ENCODE results near the gene ABLIM2.

The ABLIM2 gene

DNA sequence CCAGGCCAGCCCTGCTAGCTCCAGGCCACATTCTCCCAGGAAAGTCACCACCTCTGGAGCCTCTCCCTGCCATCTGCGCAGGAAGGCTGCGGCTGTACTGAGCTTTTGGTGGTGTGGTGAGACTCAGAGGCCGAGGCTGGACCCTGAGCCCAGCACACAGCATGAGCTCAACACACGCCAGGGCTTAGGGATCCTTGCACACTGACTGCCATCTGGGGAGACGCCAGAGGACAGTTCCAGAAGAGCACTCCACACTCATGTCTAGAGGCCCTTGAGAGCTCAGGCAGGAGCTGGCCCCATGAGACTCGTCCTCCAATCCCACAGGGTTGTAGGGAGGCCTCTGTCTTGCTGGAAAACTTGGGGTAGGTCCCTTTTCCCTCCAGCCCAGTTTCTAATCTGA is 40.6 kb downstream of the ABLIM2 start:
- no peak for DNase-seq

DNA sequence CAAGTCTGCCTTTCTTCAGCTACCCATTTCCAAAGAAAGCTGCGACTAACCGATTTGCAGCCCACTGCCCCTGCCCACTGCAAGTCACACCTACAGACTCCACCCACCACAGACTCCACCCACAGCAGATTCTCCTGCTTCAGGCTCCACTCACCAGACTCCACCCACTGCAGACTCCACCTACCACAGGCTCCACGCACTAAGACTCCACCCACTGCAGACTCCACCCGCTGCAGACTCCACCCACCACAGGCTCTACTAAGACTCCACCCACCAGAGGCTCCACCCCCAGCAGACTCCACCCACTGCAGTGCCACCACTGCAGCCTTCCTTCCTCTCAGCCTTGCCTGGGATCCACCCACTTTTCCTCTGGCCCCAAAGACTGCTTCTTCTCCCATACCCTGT is 41.3 kb downstream of the ABLIM2 start:
- peak; percentile 50 for DNase-seq

DNA sequence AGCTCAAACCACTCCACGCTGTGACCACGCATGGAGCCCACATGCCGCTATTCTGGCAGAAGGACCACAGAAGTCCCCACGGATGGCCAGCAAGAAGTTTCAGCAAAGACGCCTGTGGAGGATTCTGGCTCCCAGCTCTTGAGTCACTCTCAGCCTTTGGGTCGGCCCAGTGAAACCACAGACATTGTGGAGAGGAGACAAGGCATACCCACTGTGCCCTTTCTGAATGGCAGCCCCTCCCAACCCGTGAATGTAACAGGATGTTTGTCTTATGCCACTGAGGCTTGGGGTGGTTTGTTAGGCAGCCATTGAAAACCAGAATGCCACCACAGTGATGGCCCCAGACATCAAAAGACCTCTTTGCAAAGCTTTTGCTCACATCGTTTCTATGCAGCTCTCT is 42.7 kb downstream of the ABLIM2 start:
- no peak for DNase-seq

DNA sequence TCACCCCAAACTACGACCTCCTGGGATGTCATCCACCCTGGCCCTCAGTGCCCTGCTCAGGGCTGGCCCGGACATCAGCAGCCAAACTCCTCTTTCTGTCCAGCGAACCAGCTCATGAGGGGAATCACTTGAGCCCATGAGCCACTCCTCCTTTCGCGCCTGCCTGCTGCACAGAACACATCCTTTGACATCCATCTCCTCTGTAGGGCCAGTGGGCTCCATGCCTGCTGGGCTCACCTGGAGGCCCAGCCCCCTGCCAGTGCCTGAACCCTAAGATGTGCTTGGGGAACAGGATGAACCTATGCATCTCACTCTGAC is 43.5 kb downstream of the ABLIM2 start:
- no peak for DNase-seq

DNA sequence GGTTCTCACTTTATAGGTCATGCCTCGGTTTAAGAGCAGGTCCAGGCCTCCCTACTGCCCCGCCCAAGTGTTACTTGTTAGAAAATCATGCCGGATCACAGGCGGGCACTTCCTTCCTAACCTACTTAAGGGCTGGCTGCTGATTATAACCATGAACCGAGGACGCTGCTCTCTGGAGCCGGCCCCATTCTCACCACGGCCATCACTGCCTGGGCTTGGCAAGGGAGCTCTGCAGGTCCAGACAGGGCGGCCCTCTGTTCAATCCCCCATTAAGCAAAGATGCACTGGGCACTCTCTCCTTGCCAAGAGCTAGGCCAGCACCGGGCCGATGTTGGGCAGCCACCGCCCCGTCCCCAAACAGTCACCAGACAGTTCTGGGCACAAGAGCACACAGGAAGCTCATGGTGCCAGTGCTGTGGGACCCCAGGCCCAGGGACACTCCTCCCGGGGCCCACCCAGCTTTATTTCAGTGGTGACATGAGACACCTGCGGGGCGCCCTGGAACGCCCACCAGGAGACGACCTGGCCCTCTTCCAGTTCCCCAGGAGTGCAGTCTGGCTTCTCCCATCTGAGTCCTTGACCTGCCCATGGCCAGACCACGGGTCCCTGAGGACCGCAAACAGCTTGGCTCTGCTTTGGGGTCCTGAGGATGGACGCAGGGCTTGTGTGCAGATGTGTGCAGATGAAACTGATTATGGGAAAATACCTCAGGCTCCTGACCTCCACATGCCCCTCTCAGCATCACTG is 44.0 kb downstream of the ABLIM2 start:
- no peak for DNase-seq

DNA sequence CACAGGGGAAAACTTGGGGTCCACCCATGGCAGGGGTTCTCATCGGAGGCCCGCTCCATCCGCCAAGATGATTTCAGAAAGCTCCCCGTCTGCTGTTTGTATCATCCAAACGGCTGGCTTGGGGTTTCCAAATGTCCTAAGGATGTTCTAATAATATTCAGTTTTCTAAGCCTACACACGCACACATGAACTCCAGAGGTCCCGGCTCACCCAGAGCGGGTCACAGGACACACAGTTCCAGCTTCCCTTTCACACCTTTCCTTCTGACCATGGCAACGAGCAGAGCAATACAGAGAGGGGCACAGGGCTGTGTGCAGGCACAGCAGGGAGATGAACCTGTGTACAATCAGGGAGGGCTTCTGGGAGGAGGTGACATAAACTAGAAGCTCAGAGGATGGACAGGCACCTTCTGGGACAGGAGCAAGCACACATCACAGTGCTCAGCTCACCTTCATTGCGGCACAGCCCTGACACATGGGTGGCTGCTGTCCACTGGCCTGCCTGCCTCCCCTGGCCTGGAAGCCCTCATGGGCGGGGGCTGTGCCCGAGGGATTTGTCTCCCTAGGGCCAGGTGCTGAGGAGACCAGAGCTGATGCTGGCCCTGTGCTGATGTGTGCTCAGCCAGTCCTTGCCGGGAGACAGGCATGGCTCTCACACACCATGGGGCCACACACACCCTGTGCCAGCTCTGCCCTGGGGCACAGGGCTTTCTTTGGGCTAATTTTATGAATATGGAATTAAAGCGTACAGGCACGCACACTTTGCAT is 44.8 kb downstream of the ABLIM2 start:
- no peak for DNase-seq

DNA sequence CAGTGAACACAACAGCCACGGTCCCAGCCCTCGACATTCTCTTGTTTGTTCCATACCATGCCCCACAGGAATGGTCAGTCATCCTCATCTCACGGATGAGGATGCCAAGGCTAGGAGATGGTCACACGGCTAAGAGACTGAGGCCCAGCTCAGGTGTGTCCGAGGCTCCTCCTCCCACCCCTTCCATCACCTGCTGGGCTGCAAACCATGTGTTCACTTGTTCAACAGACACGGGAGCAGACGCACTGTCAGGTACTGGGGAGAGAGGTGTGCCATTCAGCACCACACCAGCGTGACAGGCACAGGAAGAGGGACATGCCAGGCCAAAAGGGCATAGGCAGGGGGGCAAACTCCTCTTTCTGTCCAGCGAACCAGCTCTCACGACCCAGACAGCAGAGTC is 45.9 kb downstream of the ABLIM2 start:
- DNase-seq = no peak

DNA sequence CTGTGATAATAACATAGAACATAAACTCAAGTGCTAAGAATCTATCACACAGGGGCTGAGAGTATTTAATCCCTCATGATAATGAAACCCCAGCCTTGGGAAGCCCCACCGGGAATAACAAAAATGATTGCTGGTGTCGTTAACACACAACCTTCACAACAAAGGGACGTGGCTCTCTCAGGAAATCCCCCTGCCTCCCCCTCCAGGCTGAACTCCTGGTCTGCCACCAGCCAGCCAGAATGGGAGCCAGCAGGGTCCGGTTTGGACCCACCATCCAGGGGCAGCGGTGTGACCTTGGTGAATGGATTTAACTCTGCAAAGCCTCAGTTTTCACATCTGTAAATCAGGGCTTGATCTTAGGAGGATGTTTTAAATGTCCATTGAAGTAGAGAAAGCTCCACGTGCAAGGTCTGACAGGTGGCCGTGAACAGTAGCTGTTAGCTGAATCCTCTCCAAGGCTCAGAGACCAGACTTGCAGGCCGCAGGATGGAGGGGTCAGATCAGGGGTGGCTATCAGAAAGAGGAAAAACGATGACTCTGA is 46.5 kb downstream of the ABLIM2 start:
- DNase-seq = no peak

DNA sequence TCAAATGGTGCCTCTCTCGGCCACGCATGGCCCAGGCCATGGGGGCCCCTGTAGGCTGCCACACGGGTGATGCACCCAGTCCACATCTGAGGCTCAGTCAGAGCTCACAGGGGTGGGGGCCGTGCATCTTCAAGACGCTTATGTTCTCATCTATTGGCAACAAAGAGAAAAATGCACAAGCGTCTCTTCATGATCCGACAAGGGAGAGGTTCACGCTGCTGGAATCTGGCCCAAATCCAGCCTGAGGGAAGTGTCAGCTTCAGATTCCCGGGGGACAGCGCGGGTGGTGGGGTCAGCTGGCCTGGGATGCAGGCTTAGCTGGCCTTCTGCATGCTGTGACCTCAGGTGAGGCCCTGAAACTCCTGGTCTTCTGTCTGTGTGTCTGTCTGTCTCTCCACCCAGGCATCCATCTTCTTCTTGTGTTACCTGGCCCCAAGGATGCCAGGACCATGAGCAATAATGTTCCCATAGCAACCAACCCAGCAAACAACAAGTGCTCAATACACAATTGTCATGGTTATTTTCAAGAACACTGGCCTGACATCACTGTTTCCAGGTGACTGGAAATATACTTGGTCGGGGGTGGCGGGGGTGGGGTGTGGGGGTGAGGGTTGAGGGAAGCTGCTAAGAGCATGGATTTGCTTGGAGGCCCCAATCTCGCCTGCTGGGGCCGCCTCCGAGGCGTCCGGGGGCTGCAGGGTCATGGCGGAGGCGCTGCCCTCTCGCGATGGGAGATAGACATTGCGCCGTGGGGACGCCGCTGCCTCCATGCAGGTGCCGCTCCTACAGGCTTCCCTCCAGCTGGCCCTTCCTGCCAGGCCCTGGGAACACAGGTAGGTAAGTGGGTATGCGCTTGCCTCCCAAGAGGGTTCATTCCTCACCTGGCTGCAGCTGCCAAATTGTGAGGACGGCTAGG is 48.3 kb downstream of the ABLIM2 start:
- DNase-seq = peak; percentile 16

DNA sequence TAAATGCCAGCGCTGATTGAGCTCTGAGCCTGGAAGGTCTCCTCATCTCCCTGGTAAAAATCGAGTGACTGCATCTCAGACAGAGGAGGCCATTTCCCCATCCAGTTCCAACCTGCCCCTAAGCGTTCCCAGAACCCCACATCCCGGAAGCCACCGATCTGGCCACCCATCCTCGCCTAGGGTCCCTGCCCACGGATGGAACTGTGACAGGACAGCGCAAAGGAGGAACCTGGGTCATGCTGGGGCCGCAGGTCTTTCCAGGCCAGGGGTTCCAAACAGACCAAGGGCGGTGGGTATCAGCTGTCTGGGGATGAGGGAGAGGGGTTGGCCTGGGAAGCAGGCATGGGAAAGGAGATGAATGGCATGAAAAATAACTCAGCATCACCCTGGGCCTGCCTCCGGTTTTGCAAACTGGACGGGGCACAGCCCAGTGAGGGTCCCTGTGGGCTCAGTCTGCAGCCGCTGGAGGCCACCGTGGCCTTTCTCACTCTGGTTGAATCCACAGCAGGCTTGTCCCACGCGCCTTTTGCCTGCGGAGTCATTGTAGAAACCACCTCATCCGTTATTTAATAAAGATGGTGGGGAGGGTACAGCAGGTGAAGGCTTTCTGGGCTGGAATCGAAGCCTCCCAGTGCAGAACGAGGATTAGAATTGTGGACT is 49.1 kb downstream of the ABLIM2 start:
- no peak for DNase-seq

DNA sequence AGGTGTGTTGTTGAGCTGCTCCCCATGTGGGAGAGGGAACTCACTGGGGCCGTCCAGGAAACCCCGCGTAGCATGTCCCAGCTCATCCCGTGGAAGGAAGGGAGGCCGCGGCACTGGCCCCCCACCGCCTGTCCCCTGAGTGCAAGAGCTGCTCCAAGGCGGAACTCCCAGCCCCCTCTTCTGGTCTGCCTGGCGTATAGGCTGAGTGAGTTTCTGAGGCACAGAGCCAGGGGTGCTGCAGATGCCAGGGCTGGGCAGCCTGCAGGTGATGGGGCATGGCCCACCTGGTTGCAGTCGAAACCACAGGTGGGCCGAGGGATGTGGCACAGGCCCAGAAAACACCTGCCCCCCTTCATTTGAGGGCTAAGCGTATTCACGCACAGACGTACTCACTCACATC is 49.6 kb downstream of the ABLIM2 start:
- no peak for DNase-seq

DNA sequence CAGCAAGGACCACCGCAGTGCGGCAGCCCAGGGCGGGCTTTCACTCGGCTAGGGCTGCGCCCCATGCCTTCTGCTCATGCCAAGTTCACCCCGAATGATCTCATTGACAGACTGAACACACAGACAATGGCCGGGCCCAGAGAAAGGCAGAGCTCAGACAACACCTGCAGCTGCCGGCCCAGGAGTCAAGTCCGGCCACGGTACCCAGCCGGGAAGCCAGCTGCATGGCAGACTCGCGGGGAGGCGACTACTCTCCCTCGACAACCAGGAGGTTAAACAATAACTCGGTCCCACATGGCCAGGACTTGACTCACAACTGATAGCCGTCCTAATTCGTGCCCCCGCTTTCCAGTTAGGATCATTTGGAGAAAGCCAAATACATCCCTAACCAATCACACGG is 50.4 kb downstream of the ABLIM2 start:
- no peak for DNase-seq

DNA sequence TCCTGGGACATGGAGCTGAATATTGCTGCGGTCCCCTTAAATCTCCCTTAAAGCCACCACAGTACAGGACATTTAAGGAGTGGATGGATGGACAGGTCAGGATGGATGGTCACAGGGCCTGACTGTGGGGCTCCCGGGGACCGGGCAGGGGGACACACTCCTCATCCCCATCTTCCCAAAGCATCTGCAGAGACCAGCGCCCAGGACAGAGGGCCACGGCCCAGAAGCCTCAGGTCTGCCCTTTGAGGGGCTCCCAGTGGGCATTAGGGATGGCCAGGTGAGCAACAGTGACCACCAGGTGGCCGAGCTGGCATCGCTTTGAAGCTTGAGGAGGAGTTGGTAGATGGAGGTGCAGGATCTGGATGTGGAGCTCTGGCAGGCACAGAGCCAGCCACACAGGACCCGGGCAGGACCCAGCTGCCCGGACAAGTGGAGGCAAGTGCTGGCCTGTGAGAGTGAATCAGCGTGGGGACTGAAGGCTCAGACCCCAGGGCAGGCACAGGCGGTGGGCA is 51.4 kb downstream of the ABLIM2 start:
- DNase-seq = no peak

DNA sequence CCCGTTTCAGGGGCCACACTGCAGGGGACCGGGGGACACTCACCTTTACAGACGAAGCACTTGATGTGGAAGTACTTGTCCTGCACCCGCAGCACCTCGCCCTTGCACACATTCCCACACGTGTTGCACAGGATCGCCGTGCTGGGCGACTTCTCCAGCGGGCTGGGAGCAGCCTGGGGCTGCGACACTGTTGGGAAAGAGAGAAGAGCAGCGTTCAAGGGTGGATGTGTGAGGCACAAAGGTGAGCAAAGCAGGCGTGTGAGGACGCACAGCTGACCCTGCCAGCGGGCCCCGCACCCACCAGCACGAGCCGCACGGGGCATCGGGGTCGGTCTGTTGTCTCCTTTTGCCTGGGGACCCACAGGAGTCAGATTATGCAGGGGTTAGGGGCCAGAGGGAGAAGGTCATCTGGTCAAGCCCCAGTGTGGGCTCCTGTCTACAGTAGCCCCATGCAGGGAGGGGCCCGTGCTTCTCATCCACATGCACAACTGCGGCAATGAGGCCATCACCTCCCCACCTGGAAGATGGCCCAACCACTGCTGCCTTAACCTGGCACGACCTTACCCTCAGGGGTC is 52.1 kb downstream of the ABLIM2 start:
- DNase-seq = no peak

DNA sequence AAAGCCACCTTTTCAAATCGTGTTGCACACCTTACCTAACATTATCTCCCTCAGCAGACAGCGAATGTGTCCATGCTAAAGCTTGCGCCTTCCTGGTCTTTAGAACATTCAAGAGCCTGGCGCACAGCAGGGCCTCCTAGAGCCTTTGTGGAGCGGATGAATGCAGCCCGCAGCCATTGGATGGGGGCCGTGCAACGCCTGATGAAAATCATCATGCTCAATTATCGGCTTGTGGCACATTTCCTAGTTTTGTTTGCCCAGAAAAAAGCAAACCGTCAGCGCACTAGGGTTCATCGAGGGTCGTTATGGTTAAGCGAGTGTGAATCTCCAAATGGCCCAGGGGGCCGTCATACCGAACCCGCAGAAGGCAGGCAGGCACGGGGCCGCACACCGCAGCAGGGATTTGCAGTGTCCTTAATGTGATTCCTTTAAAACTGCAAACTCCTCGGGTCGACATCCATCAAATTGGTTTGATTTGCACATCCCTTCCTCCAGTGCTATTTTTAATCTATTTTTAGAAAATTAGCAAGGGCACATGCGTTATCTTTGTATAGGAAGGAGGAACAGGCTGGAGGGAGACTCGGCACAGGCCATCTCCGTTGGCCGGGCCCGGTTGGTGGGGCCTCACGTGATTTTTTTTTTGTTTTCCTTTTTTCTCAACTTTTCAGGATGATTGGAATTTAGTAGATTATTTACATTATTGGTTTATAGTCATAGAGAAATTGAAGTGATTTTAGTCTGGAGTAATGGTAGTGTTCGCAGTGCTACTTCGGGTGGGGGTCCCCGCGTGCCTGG is 53.1 kb downstream of the ABLIM2 start:
- DNase-seq = no peak

DNA sequence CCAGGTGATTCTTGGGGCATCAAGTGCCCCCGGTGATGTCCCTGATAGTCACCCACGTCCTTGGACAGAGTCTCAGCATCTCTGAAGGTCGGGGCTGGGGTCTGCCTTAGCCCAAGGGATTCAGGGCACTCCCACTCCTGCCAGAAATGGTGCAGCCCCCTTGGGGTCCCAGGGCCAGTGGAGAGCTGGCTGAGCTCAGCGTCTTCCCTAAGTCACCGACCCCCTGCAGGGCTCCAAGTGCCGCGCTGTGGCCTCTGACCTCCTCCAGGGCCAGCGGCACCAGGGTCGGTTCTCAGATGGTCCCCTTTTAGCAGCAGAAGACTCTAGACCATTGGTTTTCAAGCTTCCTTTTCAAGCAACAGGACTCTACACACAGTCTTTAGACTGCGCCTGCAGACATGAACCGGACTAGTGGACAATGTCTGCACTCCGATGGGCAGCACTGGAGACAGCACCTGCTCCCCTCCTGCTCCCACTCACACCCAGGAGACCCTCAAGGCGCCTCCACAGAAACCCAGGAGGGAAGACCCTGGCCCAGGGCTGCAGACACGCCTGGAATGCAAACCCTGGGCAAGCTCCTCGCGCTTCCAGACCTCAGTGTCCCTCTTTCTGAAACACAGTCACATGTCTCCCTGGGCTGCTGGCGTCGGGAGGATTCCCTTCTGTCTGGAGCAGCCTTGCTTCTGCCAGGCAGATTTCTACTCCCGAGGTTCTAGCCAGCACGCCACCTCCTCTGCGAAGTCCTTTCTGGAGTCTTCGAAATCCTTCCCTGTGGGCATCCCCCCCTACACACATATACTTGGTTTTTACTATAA is 53.9 kb downstream of the ABLIM2 start:
- no peak for DNase-seq

DNA sequence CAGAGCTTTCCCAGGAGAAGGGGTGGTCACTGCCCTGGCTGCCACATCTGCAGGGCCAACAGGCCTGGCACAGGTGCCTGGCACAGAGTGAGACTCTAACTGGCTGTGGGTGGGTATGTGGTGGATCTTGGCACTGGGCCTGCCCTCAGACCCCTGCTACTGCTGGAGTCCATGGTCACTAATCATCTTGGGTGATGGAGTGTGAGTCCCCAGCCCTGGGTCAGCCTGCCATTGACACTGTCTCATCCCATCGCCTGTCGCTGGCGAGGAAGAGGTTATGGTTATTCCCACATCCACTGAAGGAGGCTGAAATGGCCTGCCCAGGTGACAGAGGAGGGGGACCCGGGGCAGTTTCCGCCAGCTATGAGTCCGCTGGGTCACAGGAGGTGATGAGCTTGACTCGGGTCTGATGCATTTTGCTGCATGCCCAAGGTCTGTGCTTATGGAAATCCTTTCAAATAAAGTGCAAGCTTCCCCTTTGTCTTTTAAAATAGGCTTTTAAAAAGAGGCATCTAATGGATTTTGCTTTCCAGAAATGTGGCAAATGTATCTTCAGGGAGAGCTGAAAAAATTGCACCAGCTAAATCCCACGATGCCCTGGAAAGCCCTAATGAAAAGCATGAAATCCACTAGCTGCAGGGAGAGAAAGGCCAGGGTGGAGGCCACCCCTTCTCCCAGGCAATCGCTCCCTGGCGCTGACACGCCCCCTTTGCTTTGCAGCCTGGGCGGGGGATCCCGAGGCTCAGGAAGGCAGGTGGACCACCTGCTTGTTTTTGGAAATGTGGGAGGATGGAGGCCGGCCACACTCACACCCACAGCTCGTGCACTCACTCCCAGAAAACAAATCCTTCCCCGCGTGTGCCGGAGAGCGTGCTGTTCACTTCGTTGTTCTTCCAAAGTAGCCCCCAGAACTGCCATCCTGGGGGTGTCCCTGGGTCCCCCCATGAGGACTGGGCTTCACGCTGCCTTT is 54.9 kb downstream of the ABLIM2 start:
- DNase-seq = no peak

DNA sequence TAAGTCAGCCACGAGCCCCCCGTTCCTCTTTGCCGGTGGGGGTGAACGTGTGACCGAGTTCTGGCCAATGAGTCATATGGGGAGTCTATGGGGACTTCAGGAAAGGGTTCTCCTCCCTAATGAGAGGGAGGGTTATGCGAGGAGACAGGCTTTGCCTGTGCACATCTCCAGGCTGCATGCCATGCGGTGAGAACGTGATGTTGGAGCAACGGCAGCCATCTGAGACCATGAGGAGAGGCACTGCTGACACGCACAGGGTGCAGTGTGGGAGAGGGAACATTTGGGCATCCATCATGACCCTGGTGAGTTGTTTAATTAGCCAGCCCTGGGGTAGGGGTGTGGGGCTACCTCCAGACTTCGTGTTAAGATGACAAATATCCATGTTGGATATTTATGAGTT is 55.8 kb downstream of the ABLIM2 start:
- no peak for DNase-seq

DNA sequence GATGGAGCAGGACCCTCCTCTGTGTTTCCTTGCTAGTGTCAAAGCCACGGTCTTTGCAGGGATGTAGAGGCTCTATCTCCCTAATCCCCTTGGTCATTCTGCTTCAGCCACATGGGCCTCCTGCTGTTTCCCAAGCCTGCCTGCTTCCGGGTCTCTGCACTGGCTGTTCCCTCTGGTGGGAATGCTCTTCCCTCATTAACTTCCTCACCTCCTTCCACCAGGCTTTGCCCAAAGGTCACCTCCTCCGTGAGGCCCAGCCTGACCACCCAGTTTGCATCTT is 56.6 kb downstream of the ABLIM2 start:
- no peak for DNase-seq
